Activated CD4-positive, alpha-beta T cell treated with anti-CD3 and anti-CD28 coated beads for 36 hours (primary cell): ENCODE data around the gene GNB1. TPM values are rescaled to one million over a fixed set of nuclear protein-coding genes. Genes with fewer than 3 reads are reported as not detected.

Source experiments
- ATAC-seq: fragments of 200-7000 bp; cut with Tn5 transposase; one replicate; pipeline ENCODE4 v1.10.0; 2021; ENCODE audit warnings: mild to moderate bottlenecking, moderate library complexity
- CTCF ChIA-PET: fragments of 350-600 bp; sonication (Branson Sonifier 250); formaldehyde crosslinking; loops from one replicate; lab custom pipeline; 2021; ENCODE audit warnings: antibody characterized with exemption; lab: Charles Lee
- POLR2A ChIA-PET: fragments of 350-600 bp; sonication (Branson Sonifier 250); formaldehyde crosslinking; loops from one replicate; lab custom pipeline; 2021; ENCODE audit warnings: antibody characterized with exemption, inconsistent platforms; lab: Charles Lee
- DNase-seq: peaks from one replicate; pipeline ENCODE4 v3.0.0-alpha.2; 2020
- H3K27ac Mint-ChIP-seq: one replicate; pipeline ENCODE4 v1.8.0; 2021; ENCODE audit warnings: mixed read lengths
- H3K27me3 Mint-ChIP-seq: one replicate; pipeline ENCODE4 v1.8.0; 2021; ENCODE audit warnings: mixed read lengths
- H3K36me3 Mint-ChIP-seq: one replicate; pipeline ENCODE4 v1.8.0; 2021; ENCODE audit warnings: low read depth, mixed read lengths
- H3K4me1 Mint-ChIP-seq: one replicate; pipeline ENCODE4 v1.8.0; 2021; ENCODE audit warnings: mixed read lengths
- H3K4me3 Mint-ChIP-seq: one replicate; pipeline ENCODE4 v1.8.0; 2021; ENCODE audit warnings: mild to moderate bottlenecking, moderate library complexity, mixed read lengths
- H3K9me3 Mint-ChIP-seq: one replicate; pipeline ENCODE4 v1.8.0; 2021; ENCODE audit warnings: low read depth, mixed read lengths
- intact Hi-C, 2 experiments: fragments of 100-400 bp; cut with DNase I in 1 of 2; cut with micrococcal nuclease in 1 of 2; formaldehyde crosslinking; loops; one replicate each; pipeline versions ENCODE4 v1.14.2 to v1.15.1; 2022 to 2024; cut with DNase I, micrococcal nuclease
- total RNA-seq, 2 experiments: library from RNA; stranded (reverse); gene quantifications; one replicate each; pipeline ENCODE4 v1.2.3, GENCODE V29; 2021

Gene GNB1
- total RNA-seq, 2 experiments from 2014 or later: 347 to 669 TPM

DNA sequence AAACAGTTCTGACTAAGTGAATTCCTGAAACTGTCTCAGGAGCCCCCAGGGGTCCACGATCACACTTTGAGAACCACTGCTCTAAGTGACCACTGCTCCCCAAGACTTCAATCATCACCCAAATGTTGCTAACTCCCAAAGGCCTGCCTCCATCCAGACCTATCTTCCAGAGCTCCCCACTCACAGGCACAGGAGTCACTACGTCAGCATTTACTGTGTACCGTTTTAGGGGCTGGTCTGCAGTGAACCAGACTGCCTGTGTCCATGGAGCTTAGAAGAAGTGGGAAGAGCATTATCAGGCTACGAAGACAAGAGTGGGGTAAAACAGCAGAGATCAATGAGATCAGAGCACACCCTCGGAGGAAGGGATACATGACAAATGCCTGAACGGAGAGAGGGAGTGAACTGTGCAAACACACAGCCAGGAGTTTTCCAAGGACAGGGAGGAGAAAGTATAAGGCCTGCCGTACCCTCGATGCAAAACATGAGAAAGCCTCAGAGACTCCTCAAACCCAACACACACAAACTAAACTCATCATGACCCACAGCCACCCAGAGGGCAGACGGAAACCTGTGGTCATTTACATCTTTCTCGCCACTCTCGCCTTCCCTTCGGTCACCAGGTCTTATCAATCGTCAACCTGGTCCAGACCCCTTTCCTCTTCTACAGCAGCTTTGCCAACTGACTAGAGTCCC lies 10.1 kb downstream of the GNB1 start:
- intact Hi-C loops: no loop called here
- Mint-ChIP-seq H3K4me3 (no peak overlapping the region), H3K27ac (peak overlapping the region; percentile 62), H3K4me1 (peaks cover 71% of the 10 kb centered on the region), H3K9me3 (no peaks in the 10 kb centered on the region), H3K36me3 (peaks cover 29% of the 10 kb centered on the region), H3K27me3 (no peaks in the 10 kb centered on the region)
- CTCF ChIA-PET: interaction anchor here (0.6 to 1.2 kb wide), 4 partner anchors 10 to 888 kb away, joined by 3 to 8 read pairs (median 4); no protein-coding TSS in a partner anchor
- no peak for ATAC-seq
- DNase-seq: no peak
- POLR2A ChIA-PET: no interaction called here

DNA sequence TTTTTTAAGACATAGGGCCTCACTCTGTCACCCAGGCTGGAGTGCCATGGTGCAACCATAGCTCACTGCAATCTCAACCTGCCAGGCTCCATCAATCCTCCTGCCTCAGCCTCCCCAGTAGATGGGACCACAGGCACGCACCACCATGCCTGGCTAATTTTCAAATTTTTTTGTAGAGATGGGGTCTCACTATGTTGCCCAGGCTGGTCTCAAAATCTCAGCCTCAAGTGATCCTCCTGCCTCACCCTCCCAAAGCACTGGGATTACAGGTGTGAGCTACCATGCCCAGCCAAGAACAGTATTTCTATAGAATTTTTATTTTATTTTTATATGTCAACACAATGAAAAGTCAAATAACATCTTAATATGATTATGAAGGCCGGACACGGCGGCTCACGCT lies 10.9 kb downstream of the GNB1 start:
- H3K27ac Mint-ChIP-seq: no peak overlapping the region
- peaks cover 79% of the 10 kb centered on the region for H3K4me1 Mint-ChIP-seq
- DNase-seq: no peak
- no peak overlapping the region for H3K4me3 Mint-ChIP-seq
- no peaks in the 10 kb centered on the region for H3K27me3 Mint-ChIP-seq
- ChIA-PET POLR2A (no interaction called here), CTCF (interaction anchor here (0.9 to 1.2 kb wide), 3 partner anchors 9 to 26 kb away, joined by 3 to 4 read pairs (median 3); no protein-coding TSS in a partner anchor)
- H3K36me3 Mint-ChIP-seq: peaks cover 36% of the 10 kb centered on the region
- no peaks in the 10 kb centered on the region for H3K9me3 Mint-ChIP-seq
- intact Hi-C loops: loop anchor here (5.0 kb wide), 2 partner anchors 38 to 53 kb away; no protein-coding TSS in a partner anchor
- no peak for ATAC-seq

DNA sequence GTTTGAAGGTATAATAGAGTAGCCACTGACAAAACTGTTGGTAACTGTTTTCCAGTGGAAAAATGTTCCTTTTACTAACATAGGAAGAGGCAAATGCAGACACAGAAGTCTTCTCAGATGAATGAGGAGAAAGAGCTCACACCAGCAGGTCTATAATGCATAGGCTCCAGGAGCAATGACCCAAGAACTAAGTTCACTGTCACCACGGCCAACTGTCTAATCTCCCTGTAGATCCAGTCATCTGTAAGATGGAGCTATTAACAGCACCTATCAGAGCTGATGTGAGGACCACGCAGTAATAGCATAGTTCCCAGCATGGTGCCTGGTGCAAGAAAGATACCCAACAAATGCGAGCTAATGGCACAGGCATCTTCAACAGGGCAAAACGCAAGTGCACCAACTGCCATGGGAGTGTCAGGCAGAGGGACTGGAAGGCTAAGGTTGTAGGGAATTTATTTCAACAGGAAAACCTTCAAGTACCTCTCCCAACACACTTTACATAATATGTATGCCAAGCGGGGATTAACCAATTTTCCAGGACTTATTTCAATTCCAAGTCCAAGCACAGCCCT lies 12.9 kb downstream of the GNB1 start:
- DNase-seq: no peak
- POLR2A ChIA-PET: no interaction called here
- Mint-ChIP-seq H3K36me3 (peaks cover 44% of the 10 kb centered on the region), H3K27ac (peak overlapping the region; percentile 13), H3K4me1 (peaks cover 74% of the 10 kb centered on the region), H3K4me3 (no peak overlapping the region), H3K9me3 (no peaks in the 10 kb centered on the region), H3K27me3 (no peaks in the 10 kb centered on the region)
- intact Hi-C loops: loop anchor here (5.0 kb wide), 2 partner anchors 36 to 51 kb away; no protein-coding TSS in a partner anchor
- no peak for ATAC-seq
- CTCF ChIA-PET: interaction anchor here (1.4 kb wide), 1 partner anchor 31 kb away, joined by 5 read pairs; no protein-coding TSS in a partner anchor

DNA sequence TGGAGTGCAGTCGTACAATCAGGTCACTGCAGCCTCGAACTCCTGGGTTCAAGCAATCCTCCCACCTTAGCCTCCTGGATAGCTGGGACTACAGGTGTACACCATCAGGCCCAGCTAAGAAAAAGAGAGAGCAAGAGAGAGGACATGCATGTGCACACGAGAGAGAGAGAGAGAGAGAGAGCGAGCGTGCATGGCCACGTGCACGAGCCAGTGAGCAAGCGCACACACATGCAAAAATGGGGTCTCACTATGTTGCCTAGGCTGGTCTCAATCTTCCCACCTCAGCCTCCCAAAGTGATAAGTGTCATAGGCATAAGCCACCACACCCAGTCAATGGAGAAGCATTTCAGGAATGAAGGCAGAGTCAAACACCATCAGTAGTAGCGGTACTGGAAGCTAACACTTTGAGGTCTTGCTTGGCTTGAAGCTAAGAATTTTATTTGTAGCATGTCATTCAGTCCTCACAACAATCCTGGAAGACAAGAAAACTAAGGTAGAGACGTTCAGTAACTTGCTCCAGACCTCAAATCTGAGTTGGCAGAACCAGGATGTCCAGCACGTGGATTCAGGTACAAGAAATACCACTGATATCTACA lies 14.5 kb downstream of the GNB1 start:
- Mint-ChIP-seq H3K4me3 (peak overlapping the region; percentile 4), H3K27ac (peak overlapping the region; percentile 96), H3K36me3 (peaks cover 53% of the 10 kb centered on the region), H3K4me1 (peaks cover 78% of the 10 kb centered on the region), H3K27me3 (no peaks in the 10 kb centered on the region), H3K9me3 (no peaks in the 10 kb centered on the region)
- ATAC-seq (no peak), DNase-seq (no peak)
- ChIA-PET CTCF (interaction anchor here (0.5 to 1.4 kb wide), 2 partner anchors 15 to 32 kb away, joined by 3 to 5 read pairs; no protein-coding TSS in a partner anchor), POLR2A (interaction anchor here (0.7 kb wide), 1 partner anchor 9 kb away, joined by 4 read pairs; no protein-coding TSS in a partner anchor)
- intact Hi-C loops: loop anchor here (5.0 kb wide), 2 partner anchors 34 to 49 kb away; no protein-coding TSS in a partner anchor

DNA sequence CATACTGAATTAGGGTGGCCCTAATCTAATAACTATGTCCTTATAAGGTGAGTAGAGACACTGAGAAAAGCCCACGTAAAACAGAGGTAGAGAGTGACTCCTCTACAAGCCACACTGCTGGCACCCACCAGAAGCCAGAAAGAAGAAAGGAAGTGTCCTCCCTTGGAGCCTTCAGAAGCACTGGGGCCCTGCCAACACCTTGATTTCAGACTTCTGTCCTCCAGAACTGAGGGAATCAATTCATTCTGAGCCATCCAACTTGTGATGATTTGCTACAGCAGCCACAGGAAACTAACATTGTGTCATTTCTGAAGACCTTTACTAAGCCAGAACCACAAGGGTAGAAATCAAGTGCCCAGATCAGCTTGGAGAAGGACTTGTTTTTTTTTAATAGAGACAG lies 15.0 kb downstream of the GNB1 start:
- intact Hi-C loops: loop anchor here (5.0 kb wide), 2 partner anchors 34 to 49 kb away; no protein-coding TSS in a partner anchor
- H3K9me3 Mint-ChIP-seq: no peaks in the 10 kb centered on the region
- peak; percentile 94 for ATAC-seq
- ChIA-PET CTCF (interaction anchor here (0.5 to 1.2 kb wide), 2 partner anchors 11 to 16 kb away, joined by 3 to 5 read pairs; no protein-coding TSS in a partner anchor), POLR2A (no interaction called here)
- H3K27me3 Mint-ChIP-seq: no peaks in the 10 kb centered on the region
- peak overlapping the region; percentile 4 for H3K4me3 Mint-ChIP-seq
- H3K4me1 Mint-ChIP-seq: peaks cover 77% of the 10 kb centered on the region
- peak overlapping the region; percentile 96 for H3K27ac Mint-ChIP-seq
- H3K36me3 Mint-ChIP-seq: peaks cover 52% of the 10 kb centered on the region
- DNase-seq: peak; percentile 72

DNA sequence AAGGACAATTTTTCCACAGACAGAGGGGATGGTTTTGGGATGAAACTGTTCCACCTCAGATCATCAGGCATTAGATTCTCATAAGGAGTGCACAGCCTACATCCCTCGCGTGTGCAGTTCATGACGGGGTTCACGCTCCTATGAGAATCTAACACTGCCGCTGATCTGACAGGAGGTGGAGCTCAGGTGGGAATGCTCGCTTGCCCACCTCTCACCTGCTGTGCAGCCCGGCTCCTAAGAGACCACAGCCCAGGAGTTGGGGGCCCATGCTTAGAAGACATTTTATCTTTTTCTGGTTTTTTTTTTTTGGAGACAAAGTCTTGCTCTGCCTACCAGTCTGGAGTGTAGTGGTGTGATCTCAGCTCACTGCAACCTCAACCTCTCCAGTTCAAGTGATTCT lies 16.0 kb downstream of the GNB1 start:
- Mint-ChIP-seq H3K4me3 (no peak overlapping the region), H3K9me3 (no peaks in the 10 kb centered on the region), H3K27ac (no peak overlapping the region), H3K27me3 (no peaks in the 10 kb centered on the region), H3K36me3 (peaks cover 51% of the 10 kb centered on the region), H3K4me1 (peaks cover 78% of the 10 kb centered on the region)
- ATAC-seq (no peak), DNase-seq (no peak)
- intact Hi-C loops: loop anchor here (5.0 kb wide), 2 partner anchors 33 to 48 kb away; no protein-coding TSS in a partner anchor
- POLR2A ChIA-PET: no interaction called here
- CTCF ChIA-PET: interaction anchor here (1.2 kb wide), 1 partner anchor 12 kb away, joined by 5 read pairs; no protein-coding TSS in a partner anchor

DNA sequence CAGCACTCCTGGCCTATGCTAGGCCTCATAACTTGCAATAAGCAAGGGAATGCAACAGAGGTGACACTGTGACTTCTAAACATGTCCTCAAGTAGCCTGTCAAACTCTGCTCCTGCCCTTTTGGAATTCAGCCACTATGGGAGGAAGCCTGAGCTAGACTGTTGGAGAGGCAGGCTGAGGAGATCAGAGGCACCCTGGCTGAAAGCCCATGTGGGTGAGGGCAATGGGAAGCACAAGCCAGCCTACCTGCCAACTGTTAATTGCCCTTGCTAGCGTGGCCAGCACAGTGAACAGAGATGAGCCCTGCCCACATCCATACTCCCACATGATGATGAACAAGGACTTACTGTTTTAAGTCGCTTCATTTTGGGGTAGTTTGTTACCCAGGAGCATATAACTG lies 17.7 kb downstream of the GNB1 start:
- no peak overlapping the region for H3K27ac Mint-ChIP-seq
- no peaks in the 10 kb centered on the region for H3K27me3 Mint-ChIP-seq
- POLR2A ChIA-PET: no interaction called here
- no peaks in the 10 kb centered on the region for H3K9me3 Mint-ChIP-seq
- ATAC-seq (no peak), DNase-seq (no peak)
- CTCF ChIA-PET: no interaction called here
- intact Hi-C loops: loop anchor here in 1 of 2 experiments (2.0 kb wide), 1 partner anchor 20 kb away; no protein-coding TSS in a partner anchor
- no peak overlapping the region for H3K4me3 Mint-ChIP-seq
- H3K36me3 Mint-ChIP-seq: peaks cover 49% of the 10 kb centered on the region
- peaks cover 71% of the 10 kb centered on the region for H3K4me1 Mint-ChIP-seq

DNA sequence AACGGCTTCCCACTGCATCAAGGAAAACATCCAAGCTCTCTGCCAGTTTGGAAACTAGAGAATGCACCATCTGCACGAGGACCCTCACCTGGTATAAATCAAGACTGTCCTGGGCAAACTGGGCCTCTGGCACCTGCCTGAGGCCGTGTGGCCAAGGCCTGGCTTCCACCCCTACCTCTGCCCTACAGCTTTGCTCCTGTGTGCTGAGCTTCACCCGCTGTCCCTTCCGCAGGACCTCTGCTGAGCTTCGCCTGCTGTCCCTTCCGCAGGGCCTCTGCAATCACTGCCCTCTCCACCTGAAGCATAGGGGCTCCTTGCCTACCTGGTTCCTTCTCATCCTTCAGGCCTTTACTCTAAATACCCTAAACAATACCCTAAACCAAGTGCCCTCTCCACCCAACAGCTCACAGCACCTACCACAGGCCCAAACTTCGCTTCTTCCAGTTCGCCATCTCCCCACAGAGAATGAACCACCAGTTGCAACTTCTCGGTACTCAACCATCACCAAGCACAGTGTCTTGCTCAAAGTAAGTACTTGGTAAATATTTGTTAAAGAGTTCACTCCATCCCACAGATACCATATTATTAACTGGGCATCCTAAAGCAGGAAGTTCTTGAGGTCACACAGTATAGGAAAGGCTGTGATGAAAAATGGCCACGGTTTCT lies 18.4 kb downstream of the GNB1 start:
- Mint-ChIP-seq H3K27me3 (no peaks in the 10 kb centered on the region), H3K4me1 (peaks cover 66% of the 10 kb centered on the region), H3K4me3 (no peak overlapping the region), H3K36me3 (peaks cover 47% of the 10 kb centered on the region), H3K9me3 (no peaks in the 10 kb centered on the region), H3K27ac (peak overlapping the region; percentile 32)
- intact Hi-C loops: loop anchor here in 1 of 2 experiments (2.0 kb wide), 1 partner anchor 20 kb away; no protein-coding TSS in a partner anchor
- POLR2A ChIA-PET: no interaction called here
- CTCF ChIA-PET: no interaction called here
- DNase-seq (no peak), ATAC-seq (no peak)

DNA sequence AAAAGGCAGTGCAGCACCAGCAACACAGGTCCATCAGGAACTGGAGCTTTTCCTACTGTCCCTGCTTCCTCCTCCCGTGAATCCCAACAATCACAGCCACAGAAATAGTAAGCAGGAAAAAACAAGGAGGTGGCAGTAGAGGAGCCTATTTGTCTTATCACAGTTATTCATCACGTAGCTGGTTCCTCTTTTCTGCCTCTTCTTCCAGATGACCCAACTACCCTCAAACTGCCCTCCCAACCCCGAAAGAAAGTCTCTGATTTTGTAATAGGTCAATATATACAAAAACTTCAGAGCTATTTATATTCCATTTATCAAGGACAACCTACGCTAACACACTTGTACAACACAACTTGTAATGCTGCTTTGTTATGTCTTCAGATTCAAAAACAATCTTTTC lies 21.4 kb downstream of the GNB1 start:
- intact Hi-C loops: no loop called here
- no peak overlapping the region for H3K4me3 Mint-ChIP-seq
- H3K27ac Mint-ChIP-seq: peak overlapping the region; percentile 31
- CTCF ChIA-PET: interaction anchor here (1.2 to 2.5 kb wide), 7 partner anchors 8 to 71 kb away, joined by 3 to 8 read pairs (median 5); no protein-coding TSS in a partner anchor
- H3K27me3 Mint-ChIP-seq: no peaks in the 10 kb centered on the region
- DNase-seq: no peak
- no peaks in the 10 kb centered on the region for H3K9me3 Mint-ChIP-seq
- no peak for ATAC-seq
- POLR2A ChIA-PET: no interaction called here
- peaks cover 40% of the 10 kb centered on the region for H3K36me3 Mint-ChIP-seq
- H3K4me1 Mint-ChIP-seq: peaks cover 60% of the 10 kb centered on the region

DNA sequence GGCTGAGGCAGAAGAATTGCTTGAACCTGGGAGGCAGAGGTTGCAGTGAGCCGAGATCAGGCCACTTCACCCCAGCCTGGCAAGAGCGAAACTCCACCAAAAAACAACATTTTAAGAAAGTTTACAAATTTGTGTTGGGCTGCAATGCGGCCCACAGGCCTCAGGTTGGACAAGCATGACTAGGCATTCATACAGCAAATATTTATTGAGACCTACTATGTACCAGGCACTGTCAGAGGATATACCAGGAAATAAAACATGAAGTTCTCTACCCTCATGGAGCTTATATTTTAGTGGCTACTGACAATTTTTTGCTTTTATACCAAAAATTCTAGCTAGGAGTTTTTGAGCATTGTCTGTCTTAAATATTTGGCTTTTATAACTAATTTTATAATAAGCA lies 23.7 kb downstream of the GNB1 start:
- ChIA-PET POLR2A (no interaction called here), CTCF (interaction anchor here (0.6 to 1.2 kb wide), 2 partner anchors 17 to 55 kb away, joined by 3 to 6 read pairs; no protein-coding TSS in a partner anchor)
- no peak for DNase-seq
- Mint-ChIP-seq H3K4me3 (no peak overlapping the region), H3K27ac (no peak overlapping the region), H3K9me3 (no peaks in the 10 kb centered on the region), H3K36me3 (peaks cover 29% of the 10 kb centered on the region), H3K27me3 (no peaks in the 10 kb centered on the region), H3K4me1 (peaks cover 62% of the 10 kb centered on the region)
- no peak for ATAC-seq
- intact Hi-C loops: no loop called here
